ENCODE data around the gene NEDD9.

Gene NEDD9

DNA sequence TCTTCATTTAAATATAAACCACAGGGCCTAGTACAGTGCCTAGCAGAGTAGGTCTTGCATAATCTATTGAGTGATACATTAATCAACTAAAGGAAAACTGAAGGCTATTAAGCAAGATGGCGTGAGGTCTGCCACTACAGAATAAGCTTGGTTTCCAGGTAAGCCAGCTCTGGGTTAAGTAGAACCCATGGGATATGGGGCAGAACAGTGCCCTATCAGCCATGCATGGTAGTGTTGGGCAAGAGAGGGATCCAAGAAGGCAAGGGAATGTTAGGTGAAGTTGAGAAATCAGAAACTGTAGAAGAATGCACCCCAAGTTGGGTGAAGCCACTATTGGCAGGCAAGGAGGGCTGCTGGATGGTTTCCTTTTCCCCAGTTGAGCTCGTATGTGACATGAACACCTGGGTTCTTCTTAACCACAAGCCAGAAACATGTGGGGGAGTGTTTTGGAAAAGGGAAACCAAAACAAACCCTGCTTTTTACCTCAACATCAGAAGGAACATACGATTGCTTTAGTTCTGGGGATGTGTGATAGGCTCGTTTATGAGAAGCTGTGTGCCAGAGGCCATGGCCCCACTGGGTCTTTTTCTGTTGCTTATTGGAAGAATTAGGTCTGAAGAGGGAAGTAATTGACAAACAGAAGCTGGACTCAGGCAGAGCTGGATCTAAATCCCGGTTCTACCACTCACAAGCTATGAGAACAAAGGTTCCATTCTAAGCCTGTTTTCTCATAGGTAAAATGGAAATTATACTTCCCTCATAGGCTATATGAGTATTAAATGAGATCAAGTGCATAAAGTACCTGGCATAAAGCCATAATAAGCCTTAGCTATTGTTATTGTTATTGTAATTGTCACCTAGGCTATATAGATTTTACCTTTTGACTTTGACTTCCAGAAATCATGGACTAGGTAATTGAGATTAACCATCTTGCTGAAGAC lies 33.5 kb downstream of the NEDD9 start:
- DNase-seq: no peak

GRCh38 chr6:11197850-11198249 lies 34.6 kb downstream of the NEDD9 start:
- no peak for DNase-seq

GRCh38 chr6:11197175-11197536 lies 35.3 kb downstream of the NEDD9 start:
- DNase-seq: no peak

DNA sequence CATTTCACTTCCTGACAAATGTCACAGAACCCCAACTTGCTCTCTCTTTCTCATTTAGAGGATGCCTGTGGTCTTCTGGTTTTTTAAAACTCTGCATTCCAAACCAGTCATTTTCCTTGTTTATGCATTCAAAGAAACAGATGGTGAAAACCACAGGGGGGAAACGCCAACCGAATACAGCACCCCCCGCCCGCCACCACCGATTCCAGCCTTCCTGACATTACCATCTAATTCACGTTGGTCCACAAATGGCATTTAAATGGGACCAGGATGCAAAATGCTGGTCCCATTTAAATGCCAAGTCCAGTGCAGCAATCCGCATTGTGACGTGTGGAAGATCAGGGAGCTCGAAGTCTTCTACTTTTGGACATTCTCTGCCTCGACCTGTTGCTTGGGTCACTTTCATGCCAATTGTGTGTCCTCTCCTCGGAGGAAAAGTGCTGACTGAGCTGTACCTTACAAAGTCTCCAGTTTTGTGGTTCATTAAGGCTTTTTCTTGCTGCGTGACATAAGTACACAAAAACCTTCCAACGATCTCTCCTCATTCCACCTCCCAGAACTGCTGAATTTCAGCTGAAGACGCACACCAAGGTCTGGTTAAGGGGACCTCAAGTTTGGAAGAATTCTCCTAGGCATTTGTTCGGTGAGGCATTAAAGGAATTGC lies 35.8 kb downstream of the NEDD9 start:
- no peak for DNase-seq

GRCh38 chr6:11194356-11195218 lies 37.9 kb downstream of the NEDD9 start:
- no peak for DNase-seq

- no peak for DNase-seq
These were observed 39.0 kb downstream of the NEDD9 start for GRCh38 chr6:11193434-11193833.

DNA sequence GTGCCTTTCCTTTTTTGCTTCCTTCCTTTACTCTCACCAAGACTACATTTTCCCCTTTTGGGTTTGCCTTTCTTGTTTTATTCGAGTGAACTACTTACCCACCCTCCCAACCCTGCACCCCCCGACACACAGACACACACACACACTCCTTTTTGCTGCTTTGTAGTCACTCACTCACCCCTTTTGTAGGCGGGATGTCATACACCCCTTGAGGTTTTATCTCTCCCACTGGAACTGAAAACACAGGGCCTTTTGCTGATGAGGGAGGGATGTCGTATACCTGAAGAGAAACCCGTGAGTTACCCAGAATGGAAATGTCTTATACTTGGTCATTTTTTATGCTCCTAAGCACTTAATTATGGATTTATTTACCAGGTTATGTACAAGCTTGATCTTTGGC lies 40.3 kb downstream of the NEDD9 start:
- DNase-seq: no peak

DNA sequence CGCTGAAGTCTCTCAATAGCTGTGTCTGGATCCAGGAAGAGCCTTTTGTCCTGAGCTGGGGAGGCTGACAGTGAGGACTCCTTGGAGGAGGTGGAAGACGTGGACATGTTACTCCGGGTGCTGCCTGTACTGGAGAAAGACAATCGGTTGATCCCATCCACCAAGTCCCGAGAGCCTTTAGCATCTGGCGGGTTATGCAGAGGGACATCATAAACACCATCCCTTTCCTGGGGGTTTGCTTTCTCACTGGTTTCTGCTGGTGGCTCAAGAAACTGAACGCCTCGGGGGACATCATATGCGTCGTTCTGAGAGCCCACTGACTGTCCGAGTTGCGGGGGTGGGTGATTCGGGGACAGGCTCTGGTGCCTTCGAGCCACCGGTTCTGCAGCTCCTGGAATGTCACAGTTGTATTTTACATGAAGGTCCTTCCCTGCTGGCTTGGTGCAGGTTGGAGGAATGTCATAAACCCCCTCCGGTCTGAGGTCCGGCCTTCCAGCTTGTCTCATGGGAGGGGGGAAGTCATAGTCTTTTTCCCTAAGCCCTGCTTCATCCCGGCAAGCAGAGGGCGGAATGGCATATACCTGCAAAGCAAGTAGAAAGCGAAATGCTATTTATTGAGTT lies 41.7 kb downstream of the NEDD9 start:
- DNase-seq: no peak

- no peak for DNase-seq
These were observed 42.4 kb downstream of the NEDD9 start for GRCh38 chr6:11189865-11190624.

DNA sequence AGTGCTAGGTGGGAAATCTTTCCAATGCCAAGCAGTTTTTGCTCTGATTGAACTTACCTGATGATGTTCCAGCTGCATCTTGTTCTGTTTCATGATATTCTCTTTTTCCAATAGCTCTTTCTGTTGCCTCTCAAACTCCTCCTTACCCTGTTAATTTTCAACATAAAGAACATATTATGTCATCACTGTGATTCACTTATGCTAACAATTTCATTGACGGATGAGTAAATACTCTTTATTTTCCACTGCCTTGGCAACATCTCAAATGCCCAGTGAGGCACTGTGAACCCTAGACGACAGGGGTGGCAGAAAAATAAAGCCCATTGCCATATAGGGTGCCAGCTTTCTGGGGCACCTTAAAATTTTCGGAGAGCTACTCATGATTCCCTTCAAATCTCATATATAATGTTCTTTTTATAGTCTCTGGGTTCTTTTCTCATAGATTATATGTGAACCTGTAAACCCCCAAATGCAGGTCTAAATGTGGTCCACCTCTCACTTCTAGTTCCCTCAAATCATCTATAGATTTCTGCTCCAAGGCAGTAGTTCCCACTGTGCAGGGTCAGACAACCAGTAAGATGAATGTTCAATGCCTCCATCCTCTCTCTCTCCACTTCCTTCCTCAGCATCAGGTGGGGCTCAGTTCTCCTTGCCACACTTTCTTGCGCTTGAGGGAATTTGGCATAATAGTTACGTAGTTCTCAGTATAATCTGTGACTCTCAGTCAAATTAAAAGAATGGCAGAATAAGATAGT lies 44.1 kb downstream of the NEDD9 start:
- DNase-seq: no peak

GRCh38 chr6:11187301-11187700 lies 45.2 kb downstream of the NEDD9 start:
- DNase-seq: no peak

DNA sequence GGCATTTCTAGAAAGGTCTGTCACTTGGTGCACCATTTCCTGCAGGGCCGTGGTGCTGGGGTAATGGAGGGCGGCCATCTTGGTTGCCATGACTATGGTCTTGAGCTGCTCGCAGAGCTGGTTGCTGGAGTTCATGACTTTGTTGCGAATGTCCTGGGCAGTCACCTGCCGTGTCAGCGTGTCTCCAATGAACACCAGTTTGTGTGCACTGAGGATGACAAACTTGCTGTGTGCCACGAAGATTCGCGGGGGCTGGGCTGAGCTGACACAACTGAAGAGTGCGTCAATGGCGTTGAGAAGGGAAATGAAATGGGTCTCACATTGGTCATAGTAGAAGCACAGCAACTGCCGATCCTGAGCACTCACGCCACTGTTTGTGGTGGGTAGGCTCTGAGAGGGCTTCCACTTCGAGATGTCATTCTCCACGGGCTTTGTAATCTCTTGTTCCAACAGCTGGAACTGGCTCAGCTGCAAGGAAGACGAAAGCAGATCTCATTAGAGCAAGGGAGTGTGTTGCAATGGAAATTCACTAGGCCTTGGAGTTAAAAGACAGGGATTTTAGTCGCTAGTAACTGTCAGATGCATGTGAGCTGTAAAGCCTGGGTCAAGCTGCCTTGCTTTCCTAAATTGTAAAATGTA lies 47.1 kb downstream of the NEDD9 start:
- DNase-seq: no peak

GRCh38 chr6:11183761-11184362 lies 48.6 kb downstream of the NEDD9 start:
- no peak for DNase-seq

DNA sequence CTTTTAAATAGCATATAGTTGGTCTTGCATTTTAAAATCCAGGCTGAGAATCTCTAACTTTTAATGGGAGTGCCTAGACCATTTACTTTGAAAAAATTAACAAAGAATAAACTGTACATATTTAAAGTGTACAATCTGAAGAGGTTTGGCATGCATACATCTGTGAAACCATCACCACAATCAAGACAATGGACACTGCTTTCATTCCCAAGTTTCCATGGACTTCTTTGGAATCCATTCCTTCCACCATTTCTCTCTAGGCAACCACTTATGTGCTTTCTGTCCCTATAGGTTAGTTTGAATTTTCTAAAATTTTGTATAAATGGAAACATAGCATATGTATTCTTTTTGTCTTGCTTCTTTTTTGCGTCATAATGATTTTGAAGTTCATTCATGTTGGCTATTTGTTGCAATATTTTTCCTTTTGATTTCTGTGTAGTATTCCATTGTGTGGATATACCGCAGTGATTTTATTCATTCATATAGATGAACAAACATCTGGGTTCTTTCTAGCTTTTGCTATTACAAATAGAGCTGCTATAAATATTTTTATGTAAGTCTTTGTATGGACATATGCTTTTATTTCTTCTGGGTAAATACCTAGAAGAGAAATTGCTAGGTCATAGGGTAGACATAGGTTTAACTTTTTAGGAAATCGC lies 50.9 kb downstream of the NEDD9 start:
- no peak for DNase-seq

GRCh38 chr6:11179419-11180202 lies 52.9 kb downstream of the NEDD9 start:
- no peak for DNase-seq

GRCh38 chr6:11179088-11179418 lies 53.4 kb downstream of the NEDD9 start:
- no peak for DNase-seq

GRCh38 chr6:11177271-11177670 lies 55.2 kb downstream of the NEDD9 start:
- DNase-seq: no peak

- no peak for DNase-seq
These were observed 58.2 kb downstream of the NEDD9 start for GRCh38 chr6:11174242-11174611.
